SK-N-SH treated with all-trans-retinoic acid at 6 μM for 48 hours (cell line): ENCODE results near the gene GOLT1B.

Experiments
- ATAC-seq: fragments of 200-7000 bp; cut with Tn5 transposase; 3 replicates; pipeline ENCODE4 v1.9.1; 2020; ENCODE audit warnings: mild to moderate bottlenecking, moderate library complexity
- ARNTL ChIP-seq: fragments of 450-650 bp; formaldehyde crosslinking; IDR thresholded peaks from 2 replicates; pipeline ENCODE4 v1.5.0; 2020; ENCODE audit warnings: low read depth, mild to moderate bottlenecking, moderate library complexity, borderline replicate concordance
- BACH2 ChIP-seq: fragments of 250-450 bp; sonication (Bioruptor Pico); IDR thresholded peaks from 2 replicates; pipeline ENCODE4 v1.9.0; 2021; ENCODE audit warnings: mild to moderate bottlenecking, borderline replicate concordance
- CSDC2 ChIP-seq: fragments of 250-450 bp; sonication (Bioruptor Pico); IDR thresholded peaks from 2 replicates; pipeline ENCODE4 v1.5.0; 2020; ENCODE audit warnings: mild to moderate bottlenecking, moderate library complexity
- CSRNP3 ChIP-seq: fragments of 250-450 bp; sonication (Bioruptor Pico); IDR thresholded peaks from 2 replicates; pipeline ENCODE4 v1.5.1; 2021; ENCODE audit warnings: mild to moderate bottlenecking, moderate library complexity
- ESRRG ChIP-seq: fragments of 250-450 bp; sonication (Bioruptor Pico); IDR thresholded peaks from 2 replicates; pipeline ENCODE4 v1.6.1; 2021; ENCODE audit warnings: mild to moderate bottlenecking
- GLIS3 ChIP-seq: fragments of 250-450 bp; sonication (Bioruptor Pico); IDR thresholded peaks from 2 replicates; pipeline ENCODE4 v1.5.0; 2020; ENCODE audit warnings: mild to moderate bottlenecking, moderate library complexity
- ISL1 ChIP-seq: fragments of 250-450 bp; sonication (Bioruptor Pico); IDR thresholded peaks from 2 replicates; pipeline ENCODE4 v2.1.2; 2022; ENCODE audit warnings: mild to moderate bottlenecking, moderate library complexity
- OSR1 ChIP-seq: fragments of 250-450 bp; sonication (Bioruptor Pico); IDR thresholded peaks from 2 replicates; pipeline ENCODE4 v1.8.0; 2022; ENCODE audit warnings: moderate library complexity, mild to moderate bottlenecking, inconsistent platforms
- PATZ1 ChIP-seq: fragments of 250-450 bp; sonication (Bioruptor Pico); IDR thresholded peaks from 2 replicates; pipeline ENCODE4 v1.8.0; 2020; ENCODE audit warnings: mild to moderate bottlenecking, moderate library complexity, borderline replicate concordance
- POU6F1 ChIP-seq: fragments of 250-450 bp; sonication (Bioruptor Pico); IDR thresholded peaks from 2 replicates; pipeline ENCODE4 v1.8.0; 2021; ENCODE audit warnings: low read depth, mild to moderate bottlenecking, moderate library complexity, borderline replicate concordance
- PPARA ChIP-seq: fragments of 250-450 bp; sonication (Bioruptor Pico); IDR thresholded peaks from 2 replicates; pipeline ENCODE4 v1.5.0; 2020; ENCODE audit warnings: mild to moderate bottlenecking, borderline replicate concordance
- RARB ChIP-seq: fragments of 250-450 bp; sonication (Bioruptor Pico); IDR thresholded peaks from 2 replicates; pipeline ENCODE4 v1.8.0; 2021; ENCODE audit warnings: mild to moderate bottlenecking, moderate library complexity
- SNAI2 ChIP-seq: fragments of 250-450 bp; sonication (Bioruptor Pico); IDR thresholded peaks from 2 replicates; pipeline ENCODE4 v1.5.0; 2020; ENCODE audit warnings: mild to moderate bottlenecking, moderate library complexity
- TCF4 ChIP-seq: fragments of 250-450 bp; sonication (Bioruptor Pico); IDR thresholded peaks from 2 replicates; pipeline ENCODE4 v1.8.0; 2021; ENCODE audit warnings: mild to moderate bottlenecking, moderate library complexity, borderline replicate concordance
- TOX ChIP-seq: fragments of 250-450 bp; sonication (Bioruptor Pico); IDR thresholded peaks from 2 replicates; pipeline ENCODE4 v1.8.0; 2021; ENCODE audit warnings: mild to moderate bottlenecking, moderate library complexity, borderline replicate concordance
- TSHZ2 ChIP-seq: fragments of 250-450 bp; sonication (Bioruptor Pico); IDR thresholded peaks from 2 replicates; pipeline ENCODE4 v1.5.0; 2020; ENCODE audit warnings: mild to moderate bottlenecking, moderate library complexity
- ZC3H10 ChIP-seq: fragments of 250-450 bp; sonication (Bioruptor Pico); IDR thresholded peaks from 2 replicates; pipeline ENCODE4 v1.5.1; 2021; ENCODE audit warnings: mild to moderate bottlenecking, moderate library complexity
- ZFP3 ChIP-seq: fragments of 250-450 bp; sonication (Bioruptor Pico); IDR thresholded peaks from 2 replicates; pipeline ENCODE4 v1.5.0; 2020; ENCODE audit warnings: mild to moderate bottlenecking, moderate library complexity
- ZFP30 ChIP-seq: fragments of 450-650 bp; formaldehyde crosslinking; IDR thresholded peaks from 2 replicates; pipeline ENCODE4 v1.5.0; 2022; ENCODE audit warnings: mild to moderate bottlenecking, moderate library complexity
- ZNF565 ChIP-seq: fragments of 450-650 bp; formaldehyde crosslinking; conservative IDR thresholded peaks from 2 replicates; pipeline ENCODE4 v1.5.0; 2020; ENCODE audit warnings: low read depth, mild to moderate bottlenecking, moderate library complexity
- ZNF70 ChIP-seq: fragments of 450-650 bp; formaldehyde crosslinking; IDR thresholded peaks from 2 replicates; pipeline ENCODE4 v1.5.0; 2020; ENCODE audit warnings: mild to moderate bottlenecking, moderate library complexity
- ZNF8 ChIP-seq: fragments of 450-650 bp; formaldehyde crosslinking; IDR thresholded peaks from 2 replicates; pipeline ENCODE4 v1.5.0; 2020; ENCODE audit warnings: mild to moderate bottlenecking, moderate library complexity

The GOLT1B gene

GRCh38 chr12:21529456-21529855, 27.9 kb downstream of the GOLT1B start:
- no peak for TF ChIP-seq RARB (CRISPR knock-in tag)
- TF ChIP-seq TSHZ2 (CRISPR knock-in tag): no peak
- no peak for TF ChIP-seq PATZ1 (CRISPR knock-in tag)
- TF ChIP-seq SNAI2 (CRISPR knock-in tag): no peak
- no peak for TF ChIP-seq TCF4 (CRISPR knock-in tag)
- TF ChIP-seq PPARA (CRISPR knock-in tag): no peak
- no peak for TF ChIP-seq BACH2
- no peak for TF ChIP-seq ZNF70 (CRISPR knock-in tag)
- no peak for TF ChIP-seq ZC3H10
- no peak for TF ChIP-seq POU6F1 (CRISPR knock-in tag)
- TF ChIP-seq ESRRG: no peak
- TF ChIP-seq ISL1 (CRISPR knock-in tag): no peak
- TF ChIP-seq ZFP30 (CRISPR knock-in tag): no peak
- no peak for TF ChIP-seq ZFP3 (CRISPR knock-in tag)
- no peak for ATAC-seq

GRCh38 chr12:21538061-21538653, 36.6 kb downstream of the GOLT1B start:
- ATAC-seq: no peak

GRCh38 chr12:21539797-21540196, 38.2 kb downstream of the GOLT1B start:
- ATAC-seq: no peak
- TF ChIP-seq POU6F1 (CRISPR knock-in tag) (no peak), ZFP3 (CRISPR knock-in tag) (no peak), TCF4 (CRISPR knock-in tag) (no peak), ZNF70 (CRISPR knock-in tag) (no peak), RARB (CRISPR knock-in tag) (no peak), CSRNP3 (CRISPR knock-in tag) (no peak), PPARA (CRISPR knock-in tag) (no peak), ZNF565 (CRISPR knock-in tag) (no peak), ARNTL (CRISPR knock-in tag) (no peak), ZC3H10 (no peak), PATZ1 (CRISPR knock-in tag) (no peak), OSR1 (CRISPR knock-in tag) (no peak), TOX (CRISPR knock-in tag) (no peak), GLIS3 (CRISPR knock-in tag) (no peak), ESRRG (no peak)

More at GRCh38 chr12:21538061-21538653, 36.6 kb downstream of the GOLT1B start:
- TF ChIP-seq RARB (CRISPR knock-in tag) (no peak), ISL1 (CRISPR knock-in tag) (no peak), POU6F1 (CRISPR knock-in tag) (no peak), ZNF8 (CRISPR knock-in tag) (no peak), ZFP30 (CRISPR knock-in tag) (no peak), ZFP3 (CRISPR knock-in tag) (no peak), GLIS3 (CRISPR knock-in tag) (no peak), BACH2 (no peak), CSDC2 (CRISPR knock-in tag) (no peak)
